ENCODE results near the gene FOXE1.

FOXE1 gene

DNA sequence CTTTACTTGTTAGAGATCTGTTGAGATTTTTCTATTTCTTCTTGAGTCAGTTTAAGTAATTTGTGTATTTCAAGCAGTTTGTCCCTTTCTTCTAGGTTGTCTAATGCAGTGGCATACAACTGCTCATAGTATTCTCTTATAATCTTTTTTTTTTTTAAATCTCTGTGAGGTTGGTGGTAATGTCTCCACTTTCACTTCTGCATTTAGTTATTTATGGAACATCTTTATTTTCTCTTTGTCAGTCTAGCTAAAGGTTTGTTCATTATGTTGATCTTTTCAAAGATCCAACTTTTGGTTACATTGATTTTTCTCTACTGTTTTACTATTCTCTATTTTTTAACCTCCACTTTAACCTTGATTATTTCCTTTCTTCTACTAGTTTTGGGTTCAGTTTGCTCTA lies 13.8 kb downstream of the FOXE1 start:
- Histone ChIP-seq H3K79me2 (ENCODE audit: insufficient read depth, low read length) (no peaks in the 10 kb centered on the region), H3K4me3 (ENCODE audit: low read depth in 1 of 2, low read length in 2 of 2) (no peak overlapping the region), H3K27me3 (ENCODE audit: insufficient read depth, low read length, poor library complexity) (peaks cover 4% of the 10 kb centered on the region), H3K9me3 (ENCODE audit: insufficient read depth, low read length, severe bottlenecking) (peaks cover 4% of the 10 kb centered on the region), H3K4me2 (ENCODE audit: insufficient read depth, low read length) (no peak overlapping the region), H4K20me1 (ENCODE audit: insufficient read depth, low read length) (no peaks in the 10 kb centered on the region), H3K36me3 (ENCODE audit: insufficient read depth, low read length) (no peaks in the 10 kb centered on the region), H2AFZ (ENCODE audit: low read depth, low read length) (no peak overlapping the region), H3K4me1 (ENCODE audit: insufficient read depth, low read length) (no peaks in the 10 kb centered on the region), H3K9ac (ENCODE audit: low read depth, low read length) (no peak overlapping the region), H3K27ac (ENCODE audit: low read length) (no peak overlapping the region)
- TF ChIP-seq CTCF (IDR thresholded peaks at IDR 0.05; ENCODE audit: borderline replicate concordance, extremely low read depth, low read length, poor library complexity, severe bottlenecking) (no peak), EZH2 (IDR thresholded peaks at IDR 0.05; ENCODE audit: borderline replicate concordance, low read depth, low read length, severe bottlenecking) (no peak)
- DNase-seq (no peak), ATAC-seq (ENCODE audit: insufficient read depth, low read depth) (no peak)

DNA sequence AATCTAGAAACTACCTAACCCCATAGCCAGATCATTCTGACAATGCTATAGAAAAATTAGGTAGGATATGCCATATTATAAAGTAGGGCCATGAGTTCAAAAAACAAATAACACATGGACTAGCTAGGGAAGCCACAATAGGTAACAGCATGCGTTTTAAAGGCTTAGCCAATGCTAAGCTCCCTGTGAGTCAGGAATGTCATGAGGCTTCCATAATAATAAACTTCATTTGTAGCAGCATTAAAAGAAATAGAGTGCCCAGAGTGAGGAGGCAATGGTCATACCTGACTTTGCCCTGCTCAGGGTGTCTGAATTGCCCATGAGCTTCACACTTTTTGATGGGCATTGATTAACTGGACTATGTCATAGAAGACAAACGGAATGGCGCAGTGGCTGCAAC lies 15.8 kb downstream of the FOXE1 start:
- Histone ChIP-seq H3K9ac (ENCODE audit: low read depth, low read length) (no peak overlapping the region), H3K4me1 (ENCODE audit: insufficient read depth, low read length) (no peaks in the 10 kb centered on the region), H3K79me2 (ENCODE audit: insufficient read depth, low read length) (no peaks in the 10 kb centered on the region), H3K36me3 (ENCODE audit: insufficient read depth, low read length) (no peaks in the 10 kb centered on the region), H3K4me3 (ENCODE audit: low read depth in 1 of 2, low read length in 2 of 2) (no peak overlapping the region), H2AFZ (ENCODE audit: low read depth, low read length) (no peak overlapping the region), H3K27ac (ENCODE audit: low read length) (no peak overlapping the region), H3K4me2 (ENCODE audit: insufficient read depth, low read length) (no peak overlapping the region), H3K27me3 (ENCODE audit: insufficient read depth, low read length, poor library complexity) (peaks cover 4% of the 10 kb centered on the region), H4K20me1 (ENCODE audit: insufficient read depth, low read length) (no peaks in the 10 kb centered on the region), H3K9me3 (ENCODE audit: insufficient read depth, low read length, severe bottlenecking) (peaks cover 4% of the 10 kb centered on the region)
- DNase-seq (no peak), ATAC-seq (ENCODE audit: insufficient read depth, low read depth) (no peak)
- TF ChIP-seq EZH2 (IDR thresholded peaks at IDR 0.05; ENCODE audit: borderline replicate concordance, low read depth, low read length, severe bottlenecking): no peak
- TF ChIP-seq CTCF (IDR thresholded peaks at IDR 0.05; ENCODE audit: borderline replicate concordance, extremely low read depth, low read length, poor library complexity, severe bottlenecking): no peak

GRCh38 chr9:97873425-97873824 lies 20.4 kb downstream of the FOXE1 start:
- Histone ChIP-seq H3K9me3 (ENCODE audit: insufficient read depth, low read length, severe bottlenecking) (no peaks in the 10 kb centered on the region), H3K9ac (ENCODE audit: low read depth, low read length) (no peak overlapping the region), H3K4me1 (ENCODE audit: insufficient read depth, low read length) (no peaks in the 10 kb centered on the region), H2AFZ (ENCODE audit: low read depth, low read length) (no peak overlapping the region), H3K27ac (ENCODE audit: low read length) (no peak overlapping the region), H4K20me1 (ENCODE audit: insufficient read depth, low read length) (no peaks in the 10 kb centered on the region), H3K27me3 (ENCODE audit: insufficient read depth, low read length, poor library complexity) (peaks cover 4% of the 10 kb centered on the region), H3K36me3 (ENCODE audit: insufficient read depth, low read length) (no peaks in the 10 kb centered on the region), H3K4me2 (ENCODE audit: insufficient read depth, low read length) (no peak overlapping the region), H3K4me3 (ENCODE audit: low read depth in 1 of 2, low read length in 2 of 2) (no peak overlapping the region), H3K79me2 (ENCODE audit: insufficient read depth, low read length) (no peaks in the 10 kb centered on the region)
- no peak for ATAC-seq (ENCODE audit: insufficient read depth, low read depth)
- TF ChIP-seq EZH2 (IDR thresholded peaks at IDR 0.05; ENCODE audit: borderline replicate concordance, low read depth, low read length, severe bottlenecking) (no peak), CTCF (IDR thresholded peaks at IDR 0.05; ENCODE audit: borderline replicate concordance, extremely low read depth, low read length, poor library complexity, severe bottlenecking) (no peak)
- no peak for DNase-seq

- no peak overlapping the region for H2AFZ ChIP-seq (ENCODE audit: low read depth, low read length)
- no peak for TF ChIP-seq EZH2 (IDR thresholded peaks at IDR 0.05; ENCODE audit: borderline replicate concordance, low read depth, low read length, severe bottlenecking)
- TF ChIP-seq CTCF (IDR thresholded peaks at IDR 0.05; ENCODE audit: borderline replicate concordance, extremely low read depth, low read length, poor library complexity, severe bottlenecking): no peak
Observed at GRCh38 chr9:97873882-97874281, 20.9 kb downstream of the FOXE1 start.

More at GRCh38 chr9:97873882-97874281, 20.9 kb downstream of the FOXE1 start:
- Histone ChIP-seq H3K27ac (ENCODE audit: low read length) (no peak overlapping the region), H3K9me3 (ENCODE audit: insufficient read depth, low read length, severe bottlenecking) (no peaks in the 10 kb centered on the region), H4K20me1 (ENCODE audit: insufficient read depth, low read length) (no peaks in the 10 kb centered on the region), H3K4me2 (ENCODE audit: insufficient read depth, low read length) (no peak overlapping the region), H3K9ac (ENCODE audit: low read depth, low read length) (no peak overlapping the region), H3K79me2 (ENCODE audit: insufficient read depth, low read length) (no peaks in the 10 kb centered on the region), H3K4me3 (ENCODE audit: low read depth in 1 of 2, low read length in 2 of 2) (no peak overlapping the region), H3K27me3 (ENCODE audit: insufficient read depth, low read length, poor library complexity) (peaks cover 4% of the 10 kb centered on the region), H3K4me1 (ENCODE audit: insufficient read depth, low read length) (no peaks in the 10 kb centered on the region), H3K36me3 (ENCODE audit: insufficient read depth, low read length) (no peaks in the 10 kb centered on the region)
- ATAC-seq (ENCODE audit: insufficient read depth, low read depth) (no peak), DNase-seq (no peak)

Measured in DND-41 (cell line).